SK-N-SH treated with all-trans-retinoic acid at 6 μM for 48 hours (cell line): Measurements from ENCODE around the gene EPHB2.

ENCODE experiments used
- ATAC-seq: fragments of 200-7000 bp; cut with Tn5 transposase; 3 replicates; pipeline ENCODE4 v1.9.1; 2020; ENCODE audit warnings: mild to moderate bottlenecking, moderate library complexity
- ARNTL ChIP-seq: fragments of 450-650 bp; formaldehyde crosslinking; IDR thresholded peaks from 2 replicates; pipeline ENCODE4 v1.5.0; 2020; ENCODE audit warnings: low read depth, mild to moderate bottlenecking, moderate library complexity, borderline replicate concordance
- BACH2 ChIP-seq: fragments of 250-450 bp; sonication (Bioruptor Pico); IDR thresholded peaks from 2 replicates; pipeline ENCODE4 v1.9.0; 2021; ENCODE audit warnings: mild to moderate bottlenecking, borderline replicate concordance
- CSDC2 ChIP-seq: fragments of 250-450 bp; sonication (Bioruptor Pico); IDR thresholded peaks from 2 replicates; pipeline ENCODE4 v1.5.0; 2020; ENCODE audit warnings: mild to moderate bottlenecking, moderate library complexity
- ESRRG ChIP-seq: fragments of 250-450 bp; sonication (Bioruptor Pico); IDR thresholded peaks from 2 replicates; pipeline ENCODE4 v1.6.1; 2021; ENCODE audit warnings: mild to moderate bottlenecking
- GLIS3 ChIP-seq: fragments of 250-450 bp; sonication (Bioruptor Pico); IDR thresholded peaks from 2 replicates; pipeline ENCODE4 v1.5.0; 2020; ENCODE audit warnings: mild to moderate bottlenecking, moderate library complexity
- ISL1 ChIP-seq: fragments of 250-450 bp; sonication (Bioruptor Pico); IDR thresholded peaks from 2 replicates; pipeline ENCODE4 v2.1.2; 2022; ENCODE audit warnings: mild to moderate bottlenecking, moderate library complexity
- OSR1 ChIP-seq: fragments of 250-450 bp; sonication (Bioruptor Pico); IDR thresholded peaks from 2 replicates; pipeline ENCODE4 v1.8.0; 2022; ENCODE audit warnings: moderate library complexity, mild to moderate bottlenecking, inconsistent platforms
- PPARA ChIP-seq: fragments of 250-450 bp; sonication (Bioruptor Pico); IDR thresholded peaks from 2 replicates; pipeline ENCODE4 v1.5.0; 2020; ENCODE audit warnings: mild to moderate bottlenecking, borderline replicate concordance
- RARB ChIP-seq: fragments of 250-450 bp; sonication (Bioruptor Pico); IDR thresholded peaks from 2 replicates; pipeline ENCODE4 v1.8.0; 2021; ENCODE audit warnings: mild to moderate bottlenecking, moderate library complexity
- TCF4 ChIP-seq: fragments of 250-450 bp; sonication (Bioruptor Pico); IDR thresholded peaks from 2 replicates; pipeline ENCODE4 v1.8.0; 2021; ENCODE audit warnings: mild to moderate bottlenecking, moderate library complexity, borderline replicate concordance
- TOX ChIP-seq: fragments of 250-450 bp; sonication (Bioruptor Pico); IDR thresholded peaks from 2 replicates; pipeline ENCODE4 v1.8.0; 2021; ENCODE audit warnings: mild to moderate bottlenecking, moderate library complexity, borderline replicate concordance
- ZC3H10 ChIP-seq: fragments of 250-450 bp; sonication (Bioruptor Pico); IDR thresholded peaks from 2 replicates; pipeline ENCODE4 v1.5.1; 2021; ENCODE audit warnings: mild to moderate bottlenecking, moderate library complexity
- ZFP3 ChIP-seq: fragments of 250-450 bp; sonication (Bioruptor Pico); IDR thresholded peaks from 2 replicates; pipeline ENCODE4 v1.5.0; 2020; ENCODE audit warnings: mild to moderate bottlenecking, moderate library complexity
- ZFP30 ChIP-seq: fragments of 450-650 bp; formaldehyde crosslinking; IDR thresholded peaks from 2 replicates; pipeline ENCODE4 v1.5.0; 2022; ENCODE audit warnings: mild to moderate bottlenecking, moderate library complexity
- ZNF565 ChIP-seq: fragments of 450-650 bp; formaldehyde crosslinking; conservative IDR thresholded peaks from 2 replicates; pipeline ENCODE4 v1.5.0; 2020; ENCODE audit warnings: low read depth, mild to moderate bottlenecking, moderate library complexity
- ZNF70 ChIP-seq: fragments of 450-650 bp; formaldehyde crosslinking; IDR thresholded peaks from 2 replicates; pipeline ENCODE4 v1.5.0; 2020; ENCODE audit warnings: mild to moderate bottlenecking, moderate library complexity
- ZNF8 ChIP-seq: fragments of 450-650 bp; formaldehyde crosslinking; IDR thresholded peaks from 2 replicates; pipeline ENCODE4 v1.5.0; 2020; ENCODE audit warnings: mild to moderate bottlenecking, moderate library complexity
- TF ChIP-seq, protein P1 (sequence below): fragments of 250-450 bp; sonication (Bioruptor Pico); IDR thresholded peaks from 2 replicates; pipeline ENCODE4 v1.8.0; 2020; ENCODE audit warnings: mild to moderate bottlenecking, moderate library complexity, borderline replicate concordance
- TF ChIP-seq, protein P2 (sequence below): fragments of 250-450 bp; sonication (Bioruptor Pico); IDR thresholded peaks from 2 replicates; pipeline ENCODE4 v1.5.1; 2021; ENCODE audit warnings: mild to moderate bottlenecking, moderate library complexity
- TF ChIP-seq, protein P3 (sequence below): fragments of 250-450 bp; sonication (Bioruptor Pico); IDR thresholded peaks from 2 replicates; pipeline ENCODE4 v1.5.1; 2020; ENCODE audit warnings: low read depth, mild to moderate bottlenecking, moderate library complexity
- TF ChIP-seq, protein P4 (sequence below): fragments of 250-450 bp; sonication (Bioruptor Pico); IDR thresholded peaks from 2 replicates; pipeline ENCODE4 v1.8.0; 2021; ENCODE audit warnings: low read depth, mild to moderate bottlenecking, moderate library complexity, borderline replicate concordance
- TF ChIP-seq, protein P5 (sequence below): fragments of 250-450 bp; sonication (Bioruptor Pico); IDR thresholded peaks from 2 replicates; pipeline ENCODE4 v1.5.0; 2020; ENCODE audit warnings: mild to moderate bottlenecking, moderate library complexity

The EPHB2 gene

DNA sequence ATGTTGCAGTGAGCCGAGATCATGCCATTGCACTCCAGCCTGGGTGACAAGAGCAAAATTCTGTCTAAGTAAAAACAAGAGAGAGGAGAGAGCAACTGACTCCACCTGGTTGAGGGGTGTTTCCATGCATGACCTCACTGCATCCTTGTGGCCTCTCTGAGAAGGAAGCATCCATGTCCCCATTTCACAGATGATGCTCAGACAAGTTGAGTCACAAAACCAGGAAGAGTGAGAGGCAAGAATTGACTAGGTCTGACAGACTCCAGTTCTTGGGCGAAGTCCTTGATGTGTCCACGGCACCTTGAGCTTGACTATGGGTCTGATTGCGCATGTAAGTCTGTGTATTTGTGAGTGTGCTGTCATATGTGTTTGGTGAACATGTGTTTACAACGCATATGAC lies 156.2 kb downstream of the EPHB2 start:
- ATAC-seq: no peak
- TF ChIP-seq ZFP3 (CRISPR knock-in tag): no peak
- no peak for TF ChIP-seq OSR1
- no peak for TF ChIP-seq RARB
- no peak for TF ChIP-seq CSDC2 (CRISPR knock-in tag)
- TF ChIP-seq, protein P1, sequence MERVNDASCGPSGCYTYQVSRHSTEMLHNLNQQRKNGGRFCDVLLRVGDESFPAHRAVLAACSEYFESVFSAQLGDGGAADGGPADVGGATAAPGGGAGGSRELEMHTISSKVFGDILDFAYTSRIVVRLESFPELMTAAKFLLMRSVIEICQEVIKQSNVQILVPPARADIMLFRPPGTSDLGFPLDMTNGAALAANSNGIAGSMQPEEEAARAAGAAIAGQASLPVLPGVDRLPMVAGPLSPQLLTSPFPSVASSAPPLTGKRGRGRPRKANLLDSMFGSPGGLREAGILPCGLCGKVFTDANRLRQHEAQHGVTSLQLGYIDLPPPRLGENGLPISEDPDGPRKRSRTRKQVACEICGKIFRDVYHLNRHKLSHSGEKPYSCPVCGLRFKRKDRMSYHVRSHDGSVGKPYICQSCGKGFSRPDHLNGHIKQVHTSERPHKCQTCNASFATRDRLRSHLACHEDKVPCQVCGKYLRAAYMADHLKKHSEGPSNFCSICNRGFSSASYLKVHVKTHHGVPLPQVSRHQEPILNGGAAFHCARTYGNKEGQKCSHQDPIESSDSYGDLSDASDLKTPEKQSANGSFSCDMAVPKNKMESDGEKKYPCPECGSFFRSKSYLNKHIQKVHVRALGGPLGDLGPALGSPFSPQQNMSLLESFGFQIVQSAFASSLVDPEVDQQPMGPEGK (CRISPR knock-in tag): no peak
- TF ChIP-seq TCF4 (CRISPR knock-in tag): no peak
- TF ChIP-seq ARNTL (CRISPR knock-in tag): no peak
- TF ChIP-seq ESRRG (CRISPR knock-in tag): no peak
- no peak for TF ChIP-seq ZNF8 (CRISPR knock-in tag)
- TF ChIP-seq TOX (CRISPR knock-in tag): no peak
- no peak for TF ChIP-seq BACH2 (CRISPR knock-in tag)
- TF ChIP-seq PPARA (CRISPR knock-in tag): no peak
- TF ChIP-seq ZC3H10 (CRISPR knock-in tag): no peak
- no peak for TF ChIP-seq ZNF565 (CRISPR knock-in tag)
- TF ChIP-seq, protein P2, sequence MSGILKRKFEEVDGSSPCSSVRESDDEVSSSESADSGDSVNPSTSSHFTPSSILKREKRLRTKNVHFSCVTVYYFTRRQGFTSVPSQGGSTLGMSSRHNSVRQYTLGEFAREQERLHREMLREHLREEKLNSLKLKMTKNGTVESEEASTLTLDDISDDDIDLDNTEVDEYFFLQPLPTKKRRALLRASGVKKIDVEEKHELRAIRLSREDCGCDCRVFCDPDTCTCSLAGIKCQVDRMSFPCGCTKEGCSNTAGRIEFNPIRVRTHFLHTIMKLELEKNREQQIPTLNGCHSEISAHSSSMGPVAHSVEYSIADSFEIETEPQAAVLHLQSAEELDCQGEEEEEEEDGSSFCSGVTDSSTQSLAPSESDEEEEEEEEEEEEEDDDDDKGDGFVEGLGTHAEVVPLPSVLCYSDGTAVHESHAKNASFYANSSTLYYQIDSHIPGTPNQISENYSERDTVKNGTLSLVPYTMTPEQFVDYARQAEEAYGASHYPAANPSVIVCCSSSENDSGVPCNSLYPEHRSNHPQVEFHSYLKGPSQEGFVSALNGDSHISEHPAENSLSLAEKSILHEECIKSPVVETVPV (CRISPR knock-in tag): no peak
- TF ChIP-seq GLIS3: no peak
- TF ChIP-seq, protein P3, sequence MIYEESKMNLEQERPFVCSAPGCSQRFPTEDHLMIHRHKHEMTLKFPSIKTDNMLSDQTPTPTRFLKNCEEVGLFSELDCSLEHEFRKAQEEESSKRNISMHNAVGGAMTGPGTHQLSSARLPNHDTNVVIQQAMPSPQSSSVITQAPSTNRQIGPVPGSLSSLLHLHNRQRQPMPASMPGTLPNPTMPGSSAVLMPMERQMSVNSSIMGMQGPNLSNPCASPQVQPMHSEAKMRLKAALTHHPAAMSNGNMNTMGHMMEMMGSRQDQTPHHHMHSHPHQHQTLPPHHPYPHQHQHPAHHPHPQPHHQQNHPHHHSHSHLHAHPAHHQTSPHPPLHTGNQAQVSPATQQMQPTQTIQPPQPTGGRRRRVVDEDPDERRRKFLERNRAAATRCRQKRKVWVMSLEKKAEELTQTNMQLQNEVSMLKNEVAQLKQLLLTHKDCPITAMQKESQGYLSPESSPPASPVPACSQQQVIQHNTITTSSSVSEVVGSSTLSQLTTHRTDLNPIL: no peak

DNA sequence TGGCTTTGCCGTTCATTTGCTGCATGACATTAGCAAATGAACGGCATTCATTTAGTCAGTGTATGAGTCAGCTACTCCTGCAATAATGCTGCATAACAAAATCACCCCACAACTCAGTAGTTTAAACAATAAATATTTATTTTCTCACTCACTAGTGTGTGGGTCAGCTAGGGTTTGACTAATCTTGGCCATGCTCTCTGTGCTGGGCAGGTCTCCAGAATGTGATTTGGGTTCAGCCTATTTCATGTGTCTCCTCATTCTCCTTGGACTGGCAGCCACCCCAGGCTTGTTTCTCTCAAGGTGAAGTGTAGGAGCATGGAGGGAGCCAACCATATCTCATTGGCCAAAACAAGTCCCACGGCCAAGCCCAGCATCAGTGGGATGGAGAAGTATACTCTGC lies 157.7 kb downstream of the EPHB2 start:
- TF ChIP-seq CSDC2 (CRISPR knock-in tag): no peak
- TF ChIP-seq, protein P2 (CRISPR knock-in tag): no peak
- TF ChIP-seq, protein P1 (CRISPR knock-in tag): no peak
- no peak for TF ChIP-seq ARNTL (CRISPR knock-in tag)
- TF ChIP-seq RARB: no peak
- TF ChIP-seq, protein P4, sequence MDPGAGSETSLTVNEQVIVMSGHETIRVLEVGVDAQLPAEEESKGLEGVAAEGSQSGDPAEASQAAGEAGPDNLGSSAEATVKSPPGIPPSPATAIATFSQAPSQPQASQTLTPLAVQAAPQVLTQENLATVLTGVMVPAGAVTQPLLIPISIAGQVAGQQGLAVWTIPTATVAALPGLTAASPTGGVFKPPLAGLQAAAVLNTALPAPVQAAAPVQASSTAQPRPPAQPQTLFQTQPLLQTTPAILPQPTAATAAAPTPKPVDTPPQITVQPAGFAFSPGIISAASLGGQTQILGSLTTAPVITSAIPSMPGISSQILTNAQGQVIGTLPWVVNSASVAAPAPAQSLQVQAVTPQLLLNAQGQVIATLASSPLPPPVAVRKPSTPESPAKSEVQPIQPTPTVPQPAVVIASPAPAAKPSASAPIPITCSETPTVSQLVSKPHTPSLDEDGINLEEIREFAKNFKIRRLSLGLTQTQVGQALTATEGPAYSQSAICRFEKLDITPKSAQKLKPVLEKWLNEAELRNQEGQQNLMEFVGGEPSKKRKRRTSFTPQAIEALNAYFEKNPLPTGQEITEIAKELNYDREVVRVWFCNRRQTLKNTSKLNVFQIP (CRISPR knock-in tag): no peak
- no peak for TF ChIP-seq GLIS3
- no peak for TF ChIP-seq ZNF8 (CRISPR knock-in tag)
- no peak for TF ChIP-seq TCF4 (CRISPR knock-in tag)
- TF ChIP-seq ZFP30: no peak
- TF ChIP-seq, protein P3: no peak
- TF ChIP-seq, protein P5, sequence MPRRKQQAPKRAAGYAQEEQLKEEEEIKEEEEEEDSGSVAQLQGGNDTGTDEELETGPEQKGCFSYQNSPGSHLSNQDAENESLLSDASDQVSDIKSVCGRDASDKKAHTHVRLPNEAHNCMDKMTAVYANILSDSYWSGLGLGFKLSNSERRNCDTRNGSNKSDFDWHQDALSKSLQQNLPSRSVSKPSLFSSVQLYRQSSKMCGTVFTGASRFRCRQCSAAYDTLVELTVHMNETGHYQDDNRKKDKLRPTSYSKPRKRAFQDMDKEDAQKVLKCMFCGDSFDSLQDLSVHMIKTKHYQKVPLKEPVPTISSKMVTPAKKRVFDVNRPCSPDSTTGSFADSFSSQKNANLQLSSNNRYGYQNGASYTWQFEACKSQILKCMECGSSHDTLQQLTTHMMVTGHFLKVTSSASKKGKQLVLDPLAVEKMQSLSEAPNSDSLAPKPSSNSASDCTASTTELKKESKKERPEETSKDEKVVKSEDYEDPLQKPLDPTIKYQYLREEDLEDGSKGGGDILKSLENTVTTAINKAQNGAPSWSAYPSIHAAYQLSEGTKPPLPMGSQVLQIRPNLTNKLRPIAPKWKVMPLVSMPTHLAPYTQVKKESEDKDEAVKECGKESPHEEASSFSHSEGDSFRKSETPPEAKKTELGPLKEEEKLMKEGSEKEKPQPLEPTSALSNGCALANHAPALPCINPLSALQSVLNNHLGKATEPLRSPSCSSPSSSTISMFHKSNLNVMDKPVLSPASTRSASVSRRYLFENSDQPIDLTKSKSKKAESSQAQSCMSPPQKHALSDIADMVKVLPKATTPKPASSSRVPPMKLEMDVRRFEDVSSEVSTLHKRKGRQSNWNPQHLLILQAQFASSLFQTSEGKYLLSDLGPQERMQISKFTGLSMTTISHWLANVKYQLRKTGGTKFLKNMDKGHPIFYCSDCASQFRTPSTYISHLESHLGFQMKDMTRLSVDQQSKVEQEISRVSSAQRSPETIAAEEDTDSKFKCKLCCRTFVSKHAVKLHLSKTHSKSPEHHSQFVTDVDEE (CRISPR knock-in tag): no peak
- TF ChIP-seq BACH2 (CRISPR knock-in tag): no peak
- TF ChIP-seq PPARA (CRISPR knock-in tag): no peak
- no peak for TF ChIP-seq ZNF70 (CRISPR knock-in tag)
- no peak for TF ChIP-seq ISL1 (CRISPR knock-in tag)
- no peak for TF ChIP-seq TOX (CRISPR knock-in tag)
- no peak for TF ChIP-seq OSR1
- no peak for TF ChIP-seq ZNF565 (CRISPR knock-in tag)
- no peak for TF ChIP-seq ZFP3 (CRISPR knock-in tag)
- no peak for ATAC-seq
